Measurements from ENCODE around the gene GPR179. TPM values are rescaled to one million over a fixed set of nuclear protein-coding genes. Genes with fewer than 3 reads are reported as not detected.

GPR179 gene
- total RNA-seq, 1 donor from 2014 or later = 0.97 TPM

- H3K9me3 Mint-ChIP-seq (ENCODE audit: unreplicated experiment) = no peaks in the 10 kb centered on the region
- H3K27me3 Mint-ChIP-seq (ENCODE audit: unreplicated experiment) = peaks cover 13% of the 10 kb centered on the region
- H3K4me3 Mint-ChIP-seq (ENCODE audit: unreplicated experiment) = no peak overlapping the region
- H3K36me3 Mint-ChIP-seq (ENCODE audit: low read depth, unreplicated experiment) = peaks cover 4% of the 10 kb centered on the region
- H3K27ac Mint-ChIP-seq (ENCODE audit: unreplicated experiment) = no peak overlapping the region
- H3K4me1 Mint-ChIP-seq (ENCODE audit: unreplicated experiment) = peaks cover 13% of the 10 kb centered on the region
- no peak for TF ChIP-seq CTCF (IDR thresholded peaks at IDR 0.05; ENCODE audit: unreplicated experiment)
- no peak for DNase-seq (ENCODE audit: low spot score)
Observed at GRCh38 chr17:38336838-38337237, 6.9 kb downstream of the GPR179 start.

GRCh38 chr17:38334480-38335364 is 9.0 kb downstream of the GPR179 start:
- Mint-ChIP-seq H3K36me3 (ENCODE audit: low read depth, unreplicated experiment) (peaks cover 4% of the 10 kb centered on the region), H3K27ac (ENCODE audit: unreplicated experiment) (no peak overlapping the region), H3K4me3 (ENCODE audit: unreplicated experiment) (no peak overlapping the region), H3K4me1 (ENCODE audit: unreplicated experiment) (peaks cover 16% of the 10 kb centered on the region), H3K9me3 (ENCODE audit: unreplicated experiment) (no peaks in the 10 kb centered on the region), H3K27me3 (ENCODE audit: unreplicated experiment) (peaks cover 13% of the 10 kb centered on the region)
- TF ChIP-seq CTCF (IDR thresholded peaks at IDR 0.05; ENCODE audit: unreplicated experiment) = no peak
- DNase-seq (ENCODE audit: low spot score) = no peak

DNA sequence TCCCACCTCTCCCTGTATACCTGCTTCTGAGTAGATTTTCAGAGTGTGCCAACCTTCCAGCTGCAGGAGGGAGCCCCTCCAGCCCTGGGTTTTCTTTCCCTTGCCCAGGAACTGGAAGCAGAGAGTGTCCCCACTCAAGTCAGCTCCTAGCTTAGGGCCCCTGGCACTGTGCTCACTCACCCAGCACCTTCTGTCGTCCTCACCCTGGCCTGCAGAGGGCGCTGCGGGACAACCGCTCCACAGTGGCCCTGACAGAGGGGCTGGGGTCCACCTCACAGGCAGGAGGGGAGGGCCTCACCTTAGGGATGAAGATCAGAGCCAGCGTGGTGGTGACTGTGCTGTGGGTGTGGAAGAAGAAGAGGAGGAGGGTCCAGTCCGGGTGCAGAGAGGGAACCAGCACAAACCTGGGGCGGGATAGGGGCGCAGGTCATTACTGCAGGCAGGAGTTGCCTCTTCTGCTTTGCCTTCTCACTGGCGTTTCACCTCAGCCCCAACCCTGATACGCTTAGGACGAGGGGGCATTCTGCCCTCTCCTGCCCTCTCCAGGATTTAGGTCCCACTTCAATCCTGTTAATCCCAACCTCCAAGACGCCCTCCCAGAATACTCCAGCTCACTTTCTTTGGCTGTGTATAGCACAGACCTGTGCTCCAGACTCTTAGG is 10.0 kb downstream of the GPR179 start:
- Mint-ChIP-seq H3K4me3 (ENCODE audit: unreplicated experiment) (no peak overlapping the region), H3K27me3 (ENCODE audit: unreplicated experiment) (peaks cover 15% of the 10 kb centered on the region), H3K27ac (ENCODE audit: unreplicated experiment) (no peak overlapping the region), H3K36me3 (ENCODE audit: low read depth, unreplicated experiment) (peaks cover 4% of the 10 kb centered on the region), H3K9me3 (ENCODE audit: unreplicated experiment) (no peaks in the 10 kb centered on the region), H3K4me1 (ENCODE audit: unreplicated experiment) (peaks cover 18% of the 10 kb centered on the region)
- peak; percentile 85 for DNase-seq (ENCODE audit: low spot score)
- peak; percentile 88 for TF ChIP-seq CTCF (IDR thresholded peaks at IDR 0.05; ENCODE audit: unreplicated experiment)

- peaks cover 26% of the 10 kb centered on the region for H3K4me1 Mint-ChIP-seq (ENCODE audit: unreplicated experiment)
- peaks cover 17% of the 10 kb centered on the region for H3K27me3 Mint-ChIP-seq (ENCODE audit: unreplicated experiment)
- DNase-seq (ENCODE audit: low spot score) = no peak
- no peak overlapping the region for H3K27ac Mint-ChIP-seq (ENCODE audit: unreplicated experiment)
- H3K36me3 Mint-ChIP-seq (ENCODE audit: low read depth, unreplicated experiment) = peaks cover 4% of the 10 kb centered on the region
- no peak for TF ChIP-seq CTCF (IDR thresholded peaks at IDR 0.05; ENCODE audit: unreplicated experiment)
- H3K9me3 Mint-ChIP-seq (ENCODE audit: unreplicated experiment) = no peaks in the 10 kb centered on the region
- H3K4me3 Mint-ChIP-seq (ENCODE audit: unreplicated experiment) = no peak overlapping the region
Observed at GRCh38 chr17:38332735-38333134, 11.0 kb downstream of the GPR179 start.

GRCh38 chr17:38330941-38331411 is 12.8 kb downstream of the GPR179 start:
- TF ChIP-seq CTCF (IDR thresholded peaks at IDR 0.05; ENCODE audit: unreplicated experiment) = no peak
- peaks cover 8% of the 10 kb centered on the region for H3K27me3 Mint-ChIP-seq (ENCODE audit: unreplicated experiment)
- no peak overlapping the region for H3K27ac Mint-ChIP-seq (ENCODE audit: unreplicated experiment)
- DNase-seq (ENCODE audit: low spot score) = no peak
- H3K9me3 Mint-ChIP-seq (ENCODE audit: unreplicated experiment) = no peaks in the 10 kb centered on the region
- H3K4me3 Mint-ChIP-seq (ENCODE audit: unreplicated experiment) = no peak overlapping the region
- H3K4me1 Mint-ChIP-seq (ENCODE audit: unreplicated experiment) = peaks cover 40% of the 10 kb centered on the region
- H3K36me3 Mint-ChIP-seq (ENCODE audit: low read depth, unreplicated experiment) = peaks cover 8% of the 10 kb centered on the region

All from endothelial cell (in vitro differentiated cells).